NCI-H2029 (cell line): Measurements from ENCODE around the gene GALNTL6.

Source experiments
- DNase-seq: peaks from one replicate; lab custom pipeline; 2025; lab: John Stamatoyannopoulos, UW

GALNTL6 gene

GRCh38 chr4:172220679-172221078, 407.5 kb downstream of the GALNTL6 start:
- DNase-seq = no peak

DNA sequence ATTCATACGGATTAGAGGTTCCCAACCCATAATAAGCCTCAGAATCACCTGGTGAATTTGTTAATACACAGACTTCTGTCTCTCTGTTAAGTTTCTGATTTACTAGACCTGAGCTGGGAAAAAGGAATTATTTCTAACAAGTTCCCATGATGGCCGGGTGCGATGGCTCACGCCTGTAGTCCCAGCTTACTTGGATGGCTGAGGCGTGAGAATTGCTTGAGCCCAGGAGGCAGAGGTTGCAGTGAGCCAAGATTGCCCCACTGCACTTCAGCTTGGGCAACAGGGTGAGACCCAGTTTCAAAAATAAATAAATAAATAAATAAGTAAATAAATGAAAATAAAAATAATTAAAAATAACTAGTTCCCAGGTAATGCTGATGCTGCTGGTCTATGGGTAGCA, 412.3 kb downstream of the GALNTL6 start:
- DNase-seq = no peak

- no peak for DNase-seq
These were observed 419.8 kb downstream of the GALNTL6 start for GRCh38 chr4:172232966-172233365.

DNA sequence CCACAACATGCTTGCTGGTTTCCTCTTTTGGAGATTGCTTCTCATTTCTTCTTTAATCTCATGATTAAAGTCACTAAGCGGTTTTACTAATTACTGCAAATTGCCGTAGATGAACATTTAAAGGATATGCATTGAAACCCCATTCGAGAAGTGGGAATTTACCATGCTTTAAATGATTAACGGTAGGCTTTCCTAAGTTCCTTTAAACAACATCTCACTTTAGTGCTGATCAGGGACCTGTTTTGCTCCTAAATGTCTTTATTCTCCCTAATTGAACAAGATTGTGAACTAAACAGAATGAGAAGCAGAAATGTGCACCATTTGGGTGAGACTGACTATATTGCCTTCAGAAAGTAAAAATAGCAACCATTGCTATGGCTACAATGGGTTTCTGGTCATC, 430.3 kb downstream of the GALNTL6 start:
- no peak for DNase-seq

GRCh38 chr4:172245516-172245915, 432.3 kb downstream of the GALNTL6 start:
- no peak for DNase-seq

DNA sequence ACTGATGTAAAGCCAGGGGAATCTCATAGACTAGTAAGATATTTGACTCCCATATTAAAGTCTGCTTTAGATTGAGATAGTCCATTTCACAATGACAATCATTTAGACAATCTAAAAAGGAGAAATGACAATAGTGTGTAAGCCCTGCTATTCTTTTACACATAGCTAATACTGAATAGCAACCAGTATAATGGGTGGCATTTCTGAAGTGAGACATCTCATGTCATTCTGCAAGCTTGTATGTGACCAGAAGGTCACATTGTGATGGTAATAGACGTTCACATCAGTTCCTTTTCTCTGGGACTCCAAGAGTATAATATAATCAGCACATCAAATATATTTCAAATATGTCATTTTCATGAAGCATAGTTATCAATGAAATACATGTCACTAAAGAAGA, 440.2 kb downstream of the GALNTL6 start:
- no peak for DNase-seq

DNA sequence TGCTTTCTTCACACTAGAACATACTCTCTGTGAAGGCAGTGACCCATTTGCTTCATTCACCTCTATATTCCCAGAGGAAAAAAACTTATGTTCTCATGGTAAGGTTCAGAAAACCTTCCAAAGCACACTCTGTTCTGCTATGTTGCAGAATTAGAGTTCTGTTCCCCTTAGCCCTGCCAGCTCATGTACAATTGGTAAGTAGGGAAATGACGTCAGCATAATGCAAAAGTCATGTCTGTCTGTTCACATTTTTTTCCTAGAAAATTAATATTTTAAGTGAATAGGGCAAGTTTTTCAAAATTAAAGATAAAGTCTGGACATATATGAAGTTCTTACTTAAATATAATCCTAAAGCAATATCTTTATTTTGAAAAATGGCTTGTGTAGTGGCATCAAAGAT, 443.6 kb downstream of the GALNTL6 start:
- no peak for DNase-seq

GRCh38 chr4:172270397-172270796, 457.2 kb downstream of the GALNTL6 start:
- DNase-seq = no peak

GRCh38 chr4:172287117-172287516, 473.9 kb downstream of the GALNTL6 start:
- DNase-seq = no peak

- DNase-seq = no peak
These were observed 492.5 kb downstream of the GALNTL6 start for GRCh38 chr4:172305698-172306097.

GRCh38 chr4:172308078-172308477, 494.9 kb downstream of the GALNTL6 start:
- DNase-seq = no peak

GRCh38 chr4:172311682-172312081, 498.5 kb downstream of the GALNTL6 start:
- DNase-seq = no peak

DNA sequence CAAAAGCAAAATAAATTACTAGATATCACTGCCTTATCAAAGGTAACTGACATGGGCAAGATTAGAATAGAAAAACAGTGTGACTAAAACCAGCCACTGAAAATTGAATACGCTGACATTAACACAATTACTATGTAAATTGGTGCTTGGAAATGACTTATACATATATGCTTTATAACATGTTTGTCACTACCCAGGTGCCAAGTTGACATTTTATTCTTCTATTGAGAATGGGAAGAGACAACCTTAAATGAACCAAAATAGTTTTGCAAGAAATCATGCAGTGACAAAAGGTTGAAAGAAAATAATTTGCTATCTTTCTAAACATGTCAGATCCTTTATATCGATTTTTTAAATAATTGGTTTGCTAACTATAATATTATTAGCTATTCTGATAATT, 510.1 kb downstream of the GALNTL6 start:
- DNase-seq = no peak

GRCh38 chr4:172344308-172344938, 531.2 kb downstream of the GALNTL6 start:
- no peak for DNase-seq

GRCh38 chr4:172348426-172348825, 535.2 kb downstream of the GALNTL6 start:
- DNase-seq = no peak

DNA sequence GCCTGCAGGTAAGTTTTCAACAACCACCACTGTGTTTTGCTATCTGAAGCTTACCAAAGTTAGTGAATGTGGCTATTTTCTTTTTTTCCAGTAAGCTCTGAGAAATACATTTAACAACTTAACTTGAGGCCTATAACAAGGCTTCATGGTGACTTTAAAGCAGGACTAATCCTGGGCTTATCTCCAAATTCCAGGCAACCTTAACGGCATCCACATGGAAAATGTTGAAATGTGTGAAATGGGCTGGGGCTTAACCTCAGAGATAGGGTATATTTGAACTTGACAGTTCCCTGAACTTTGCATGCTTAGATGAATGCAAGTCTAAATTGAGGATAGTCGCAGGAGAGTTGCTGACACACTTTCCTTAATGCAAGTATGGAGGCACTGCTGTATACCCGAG, 539.2 kb downstream of the GALNTL6 start:
- DNase-seq = no peak

DNA sequence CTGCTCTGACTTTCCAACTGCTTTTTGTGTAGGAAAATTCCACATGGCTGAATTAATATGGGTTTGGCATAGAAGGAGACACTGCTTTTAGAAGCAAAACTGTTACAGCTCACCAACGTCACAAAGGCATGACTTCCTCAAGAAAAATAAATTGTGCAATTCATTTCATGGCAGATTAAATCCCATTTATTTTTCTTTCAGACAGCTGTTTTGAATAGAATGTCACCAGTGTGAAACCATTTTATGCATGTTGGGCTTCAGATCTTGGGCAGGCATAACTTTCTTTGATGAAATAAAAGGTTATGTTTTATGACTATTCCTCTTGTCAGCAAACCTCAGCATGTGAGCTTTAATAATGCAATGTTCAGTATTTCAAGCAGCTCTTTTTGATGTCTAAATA, 542.8 kb downstream of the GALNTL6 start:
- DNase-seq = no peak

DNA sequence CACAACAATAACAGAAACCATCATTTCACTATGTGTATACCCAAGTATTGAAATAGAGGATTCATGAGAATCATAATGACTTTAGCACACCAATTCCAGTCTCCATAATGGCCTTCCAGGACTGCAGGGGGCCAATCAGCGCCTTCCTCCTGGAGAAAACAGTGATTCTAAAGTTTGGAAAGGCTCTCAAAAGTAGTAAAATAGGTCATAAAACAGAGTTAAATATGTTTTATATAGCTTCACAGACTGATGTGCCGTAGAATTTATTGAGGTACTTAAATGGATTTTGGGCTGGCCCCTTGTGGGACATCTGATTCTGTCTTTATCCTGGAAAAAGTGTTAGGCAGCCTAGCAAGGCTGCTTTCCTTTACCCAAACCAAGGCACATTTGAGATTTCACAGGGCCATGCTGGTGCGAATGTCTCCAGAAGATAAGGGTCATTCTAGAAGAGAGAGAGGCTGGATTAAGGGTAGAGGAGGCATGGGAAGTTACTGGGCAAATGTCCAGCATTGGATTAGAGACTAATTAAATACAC, 543.9 kb downstream of the GALNTL6 start:
- DNase-seq = no peak

GRCh38 chr4:172362569-172362968, 549.4 kb downstream of the GALNTL6 start:
- DNase-seq = no peak

DNA sequence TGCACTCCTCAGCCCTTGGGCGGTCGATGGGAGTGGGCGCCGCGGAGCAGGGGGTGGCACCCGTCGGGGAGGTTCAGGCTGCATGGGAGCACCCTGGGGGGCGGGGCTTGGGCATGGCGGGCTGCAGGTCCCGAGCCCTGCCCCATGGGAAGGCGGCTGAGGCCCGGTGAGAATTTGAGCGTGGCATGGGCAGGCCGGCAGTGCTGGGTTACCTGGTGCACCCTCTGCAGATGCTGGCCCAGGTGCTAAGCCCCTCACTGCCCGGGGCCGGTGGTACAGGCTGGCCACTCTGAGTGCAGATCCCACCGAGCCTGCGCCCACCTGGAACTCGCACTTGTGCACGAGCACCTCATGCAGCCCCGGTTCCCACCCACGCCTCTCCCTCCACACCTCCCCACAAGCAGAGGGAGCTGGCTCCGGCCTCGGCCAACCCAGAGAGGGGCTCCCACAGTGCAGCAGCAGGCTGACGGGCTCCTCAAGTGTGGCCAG, 556.3 kb downstream of the GALNTL6 start:
- no peak for DNase-seq

DNA sequence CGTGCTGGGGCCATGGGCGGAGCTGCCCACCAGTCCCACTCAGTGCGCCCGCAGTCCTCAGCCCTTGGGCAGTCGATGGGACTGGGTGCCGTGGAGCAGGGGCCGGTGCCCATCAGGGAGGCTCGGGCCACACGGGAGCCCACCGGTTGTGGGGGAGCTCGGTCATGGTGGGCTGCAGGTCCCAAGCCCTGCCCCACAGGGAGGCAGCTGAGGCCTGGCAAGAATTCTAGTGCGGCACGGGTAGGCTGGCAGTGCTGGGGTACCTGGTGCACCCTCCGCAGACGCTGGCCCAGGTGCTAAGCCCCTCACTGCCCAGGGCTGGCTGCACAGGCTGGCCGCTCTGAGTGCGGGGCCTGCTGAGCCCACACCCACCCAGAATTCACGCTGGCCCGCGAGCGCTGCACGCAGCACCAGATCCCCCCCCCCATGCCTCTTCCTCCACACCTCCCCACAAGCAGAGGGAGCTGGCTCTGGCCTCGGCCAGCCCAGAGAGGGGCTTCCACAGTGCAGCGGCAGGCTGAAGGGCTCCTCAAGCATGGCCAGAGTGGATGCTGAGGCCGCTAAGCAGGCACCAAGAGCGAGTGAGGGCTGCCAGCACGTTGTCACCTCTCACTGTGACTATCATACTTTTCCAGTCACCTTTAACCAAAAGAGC, 564.4 kb downstream of the GALNTL6 start:
- no peak for DNase-seq

GRCh38 chr4:172379834-172380233, 566.6 kb downstream of the GALNTL6 start:
- DNase-seq = no peak

DNA sequence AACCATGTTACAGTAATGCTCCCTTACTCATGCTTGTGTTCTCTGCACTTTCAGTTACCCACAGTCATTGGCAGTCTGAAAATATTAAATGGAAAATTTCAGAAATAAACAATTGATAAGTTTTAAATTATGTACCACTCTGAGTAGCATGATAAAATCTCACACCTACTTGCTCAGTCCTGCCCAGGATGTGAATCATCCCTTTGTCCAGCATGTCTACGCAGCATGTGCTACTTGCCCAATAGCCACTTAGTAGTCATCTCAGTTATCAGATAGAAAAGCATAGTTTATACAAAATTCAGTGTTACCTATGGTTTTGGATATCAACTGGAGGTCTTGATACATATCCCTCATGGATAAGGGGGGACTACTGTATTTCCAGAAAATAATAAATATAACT, 577.1 kb downstream of the GALNTL6 start:
- DNase-seq = no peak

GRCh38 chr4:172392741-172393140, 579.5 kb downstream of the GALNTL6 start:
- no peak for DNase-seq
